Renal cortical epithelial cell (primary cell): Measurements from ENCODE around the gene SLC13A5. TPM values are rescaled to one million over a fixed set of nuclear protein-coding genes. Genes with fewer than 3 reads are reported as not detected.
"Not testable (repeated sequence)": the region's sequence is repeated elsewhere in the genome, so short reads cannot be mapped to it uniquely, and the experiment has no call there.

Experiments used
- DNase-seq: peaks from one replicate; pipeline ENCODE4 v3.0.0-alpha.2; 2011; ENCODE audit warnings: low read depth
- total RNA-seq: library from RNA; depleted of rRNA; stranded (reverse); fragments of >200 nt; gene quantifications from 2 replicates; pipeline ENCODE4 v1.2.3, GENCODE V29; 2014

SLC13A5 gene
- total RNA-seq, 1 donor from 2014 or later: not detected

GRCh38 chr17:6663200-6663599, 50.0 kb downstream of the SLC13A5 start:
- not testable (repeated sequence) for DNase-seq

GRCh38 chr17:6661464-6661848, 51.7 kb downstream of the SLC13A5 start:
- no peak for DNase-seq

- no peak for DNase-seq
Measured at GRCh38 chr17:6660805-6661463, 52.2 kb downstream of the SLC13A5 start.

DNA sequence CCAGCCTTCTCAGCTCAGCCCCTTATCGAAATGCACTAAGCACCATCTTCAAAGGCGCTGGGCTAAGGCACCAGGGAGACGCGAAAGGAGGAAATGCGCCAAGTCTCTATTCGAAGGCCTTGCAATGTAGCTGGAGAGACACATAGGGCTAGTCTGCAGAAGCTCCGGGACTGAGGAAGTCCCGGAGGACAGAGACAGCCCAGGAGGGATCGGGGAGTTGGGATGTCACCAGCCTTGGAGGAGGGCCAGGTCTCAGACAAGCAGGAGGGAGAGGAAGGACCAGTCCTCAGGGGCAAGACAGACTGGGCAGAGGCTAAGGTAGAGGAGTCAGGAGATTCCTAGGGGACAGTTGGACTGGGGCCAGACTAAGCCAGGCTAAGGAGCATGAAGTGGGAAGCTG, 53.1 kb downstream of the SLC13A5 start:
- DNase-seq: no peak

DNA sequence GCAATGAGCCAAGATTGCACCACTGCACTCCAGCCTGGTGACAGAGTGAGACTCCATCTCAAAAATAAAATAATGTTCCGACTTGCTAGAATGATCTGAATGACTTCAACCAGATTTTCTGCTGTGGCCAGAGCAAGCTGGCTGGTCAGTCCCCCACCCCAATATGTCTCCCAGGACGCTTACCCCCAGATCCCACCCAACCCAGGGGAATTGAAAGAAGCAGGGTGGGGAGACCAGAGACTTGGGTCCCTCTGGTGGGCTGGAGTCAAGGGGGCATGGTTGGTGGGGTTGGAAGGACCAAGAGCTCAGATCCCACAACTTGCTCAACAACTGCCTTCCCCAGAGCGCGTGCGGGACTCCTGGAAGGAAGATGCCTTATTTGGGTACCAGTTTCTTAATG, 54.8 kb downstream of the SLC13A5 start:
- DNase-seq: not testable (repeated sequence)

GRCh38 chr17:6657633-6658287, 55.4 kb downstream of the SLC13A5 start:
- DNase-seq: no peak

- not testable (repeated sequence) for DNase-seq
Measured at GRCh38 chr17:6656797-6657632, 56.2 kb downstream of the SLC13A5 start.

GRCh38 chr17:6655732-6656361, 57.3 kb downstream of the SLC13A5 start:
- DNase-seq: not testable (repeated sequence)

- DNase-seq: peak; percentile 12
Measured at GRCh38 chr17:6654841-6655731, 58.1 kb downstream of the SLC13A5 start.

GRCh38 chr17:6651919-6652452, 61.2 kb downstream of the SLC13A5 start:
- DNase-seq: peak; percentile 60

GRCh38 chr17:6651354-6651918, 61.7 kb downstream of the SLC13A5 start, which contains the start of the genes C17orf100 and MED31:
TSS of gene C17orf100 (plus strand) at chr17:6651762. CDS start at chr17:6651914, 152 bp downstream.
TSS of gene MED31 (minus strand) at chr17:6651605. CDS start at chr17:6651528, 77 bp downstream.
- peak; percentile 78 for DNase-seq

DNA sequence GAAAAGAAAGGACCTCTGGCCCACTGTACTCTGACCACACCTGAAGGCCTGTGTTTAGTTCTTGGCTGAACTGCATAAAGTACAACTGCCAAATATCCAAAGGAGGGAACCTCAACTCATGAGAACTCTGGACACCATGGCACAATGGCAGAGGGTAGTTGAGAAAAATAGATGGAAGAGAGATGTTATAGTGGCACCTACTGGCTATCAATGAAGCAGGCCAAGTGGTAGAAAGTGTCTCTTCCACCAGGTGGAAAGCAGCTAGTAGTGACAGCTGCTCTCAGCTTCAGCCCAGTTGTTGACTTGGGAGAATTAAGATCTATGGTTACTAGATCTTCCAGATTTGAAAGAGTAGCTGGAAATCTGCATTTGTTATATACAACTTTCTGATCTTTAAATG, 65.0 kb downstream of the SLC13A5 start:
- peak; percentile 42 for DNase-seq

GRCh38 chr17:6643451-6644125, 69.6 kb downstream of the SLC13A5 start:
- DNase-seq: peak; percentile 68

DNA sequence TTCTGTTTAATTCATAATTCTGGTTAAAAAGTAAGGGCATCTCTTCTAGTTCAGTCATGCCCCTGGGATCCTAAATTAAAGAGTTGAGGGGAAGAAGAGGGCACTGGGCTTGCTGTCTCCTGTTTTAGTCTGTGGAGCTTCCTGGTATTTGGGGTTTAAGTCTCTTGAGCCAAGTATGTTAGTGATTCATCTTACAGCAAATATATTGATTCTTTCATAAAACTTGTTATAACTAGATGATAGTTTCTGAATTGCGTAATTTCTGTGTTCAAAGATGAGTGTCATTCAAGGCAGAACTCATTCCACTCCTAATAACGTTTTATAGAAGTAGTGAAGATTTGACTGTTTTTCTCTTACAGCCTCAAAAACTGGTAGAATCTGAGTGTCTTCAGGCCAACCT, 70.6 kb downstream of the SLC13A5 start:
- DNase-seq: no peak

- peak; percentile 33 for DNase-seq
Measured at GRCh38 chr17:6641247-6641863, 71.8 kb downstream of the SLC13A5 start.

GRCh38 chr17:6640536-6641246, 72.5 kb downstream of the SLC13A5 start, which contains the start of the genes KIAA0753 and TXNDC17:
TSS of gene KIAA0753 (minus strand) at chr17:6640711. CDS start at chr17:6635103, 5,608 bp downstream.
TSS of gene TXNDC17 (plus strand) at chr17:6641060. CDS start at chr17:6641083, 23 bp downstream.
- peak; percentile 81 for DNase-seq

- no peak for DNase-seq
Measured at GRCh38 chr17:6639586-6640535, 73.3 kb downstream of the SLC13A5 start.
